K562 (cell line): Measurements from ENCODE around the gene EIF4E1B. TPM values are rescaled to one million over a fixed set of nuclear protein-coding genes. Genes with fewer than 3 reads are reported as not detected.

Source experiments
- ATAC-seq: fragments of 200-7000 bp; cut with Tn5 transposase; 3 replicates; pipeline ENCODE4 v1.9.1; 2020; ENCODE audit warnings: moderate library complexity
- BruUV-seq: library from RNA; stranded (reverse); fragments of 400-500 nt; replicated peaks from 2 replicates; lab custom pipeline; 2021; lab: Mats Ljungman, UMichigan
- CTCF ChIA-PET: fragments of 300-600 bp; formaldehyde crosslinking; extraction: SDS; loops from one replicate; lab custom pipeline; 2021; ENCODE audit warnings: low intra/inter-chr PET ratio; lab: Yijun Ruan, JAX
- POLR2A ChIA-PET: fragments of 300-600, 350-650 bp; sonication (Branson Sonifier 250); formaldehyde crosslinking; extraction: SDS; loops from one replicate; lab custom pipeline; 2021; ENCODE audit warnings: antibody characterized with exemption, inconsistent platforms; lab: Yijun Ruan, JAX
- DNase-seq, 4 experiments: peaks; one replicate each; pipeline versions ENCODE4 v3.0.0 to v3.0.0-alpha.2; 2011 to 2018; ENCODE audit warnings: low spot score in 3 of 4, mixed read lengths in 3 of 4; ENCODE audit errors: extremely low read depth in 1 of 4
- FAIRE-seq: peaks from 2 replicates; lab custom pipeline; 2011; peaks lifted over from hg19 to GRCh38; lab: Jason Lieb, UNC
- H2AFZ ChIP-seq: 2 replicates; pipeline ENCODE4 v1.6.0; 2011; ENCODE audit warnings: low read depth, low read length, control low read depth, inconsistent platforms
- H3K27ac ChIP-seq: fragments of 200-600 bp; 3 replicates; pipeline ENCODE4 v1.8.0; 2011; ENCODE audit warnings: low read depth, mild to moderate bottlenecking, control low read depth, inconsistent platforms, low read length, moderate library complexity, mixed read lengths; ENCODE audit errors: extremely low read depth
- H3K27me3 ChIP-seq, 2 experiments: fragments of 300-600 bp in 1 of 2; 2 replicates in 1 of 2; 3 replicates in 1 of 2; pipeline versions ENCODE4 v1.6.0 to v1.8.0; 2011; ENCODE audit warnings: inconsistent platforms in 2 of 2, low read length in 2 of 2, mild to moderate bottlenecking in 1 of 2, mixed read lengths in 1 of 2, moderate library complexity in 1 of 2; ENCODE audit not compliant: control insufficient read depth in 2 of 2, insufficient read depth in 2 of 2
- H3K36me3 ChIP-seq: fragments of 300-600 bp; 3 replicates; pipeline ENCODE4 v1.8.0; 2011; ENCODE audit warnings: mild to moderate bottlenecking, low read length, inconsistent platforms; ENCODE audit not compliant: control insufficient read depth, insufficient read depth
- H3K4me1 ChIP-seq, 2 experiments: fragments of 200-600 bp in 1 of 2; replicated peaks in 1 of 2; 2 replicates in 1 of 2; 3 replicates in 1 of 2; pipeline versions ENCODE4 v1.5.1 to v1.8.0; 2011; ENCODE audit warnings: inconsistent platforms in 2 of 2, low read length in 2 of 2, mild to moderate bottlenecking in 1 of 2, mixed read lengths in 1 of 2, moderate library complexity in 1 of 2; ENCODE audit not compliant: control insufficient read depth in 2 of 2, insufficient read depth in 2 of 2
- H3K4me2 ChIP-seq: 2 replicates; pipeline ENCODE4 v1.6.1; 2011; ENCODE audit warnings: low read length, control low read depth, inconsistent platforms, mixed read lengths; ENCODE audit not compliant: insufficient read depth
- H3K4me3 ChIP-seq: fragments of 200-600 bp; sonication (generic), shearing (Covaris generic); 2 replicates; pipeline ENCODE4 v1.5.1; 2016; ENCODE audit warnings: control low read depth, inconsistent platforms
- H3K79me2 ChIP-seq: fragments of 200-600 bp; 3 replicates; pipeline ENCODE4 v1.8.0; 2011; ENCODE audit warnings: low read length, inconsistent platforms; ENCODE audit not compliant: control insufficient read depth, insufficient read depth
- H3K9ac ChIP-seq, 2 experiments: 2 replicates each; pipeline versions ENCODE4 v1.6.0 to v1.6.1; 2011; ENCODE audit warnings: low read depth in 2 of 2, low read length in 2 of 2, control low read depth in 1 of 2, inconsistent platforms in 1 of 2, mild to moderate bottlenecking in 1 of 2, mixed read lengths in 1 of 2; ENCODE audit not compliant: insufficient read depth in 1 of 2
- H3K9me1 ChIP-seq: one replicate; pipeline ENCODE4 v1.6.0; 2011; ENCODE audit warnings: inconsistent platforms, mild to moderate bottlenecking, low read length, moderate library complexity; ENCODE audit not compliant: control insufficient read depth, insufficient read depth
- H3K9me3 ChIP-seq: replicated peaks from 2 replicates; pipeline ENCODE4 v1.5.1; 2011; ENCODE audit warnings: low read depth, low read length, inconsistent platforms; ENCODE audit not compliant: control insufficient read depth, insufficient read depth
- H4K20me1 ChIP-seq: replicated peaks from 2 replicates; pipeline ENCODE4 v1.6.1; 2011; ENCODE audit warnings: low read length, inconsistent platforms, mixed read lengths; ENCODE audit not compliant: control insufficient read depth, insufficient read depth
- ARNT ChIP-seq, 2 experiments: fragments of 450-650 bp; IDR thresholded peaks; 2 replicates each; pipeline ENCODE4 v1.6.1; 2016; ENCODE audit warnings: mild to moderate bottlenecking in 1 of 2
- CTCF ChIP-seq, 3 experiments: IDR thresholded peaks in 2 of 3; conservative IDR thresholded peaks in 1 of 3; 2 replicates each; pipeline ENCODE4 v1.5.1; 2011 to 2012; ENCODE audit warnings: low read length in 3 of 3, mild to moderate bottlenecking in 3 of 3, control low read depth in 2 of 3, improper control_type of control experiment in 1 of 3, inconsistent platforms in 1 of 3, low read depth in 1 of 3, mixed read lengths in 1 of 3, moderate library complexity in 1 of 3; ENCODE audit not compliant: insufficient read depth in 2 of 3
- DDX20 ChIP-seq: fragments of 450-650 bp; IDR thresholded peaks from 2 replicates; pipeline ENCODE4 v1.6.1; 2016; ENCODE audit warnings: missing genetic modification characterization, low read depth, mild to moderate bottlenecking, missing compliant biosample characterization, moderate library complexity
- HINFP ChIP-seq: fragments of 450-650 bp; conservative IDR thresholded peaks from 2 replicates; pipeline ENCODE4 v1.6.1; 2016; ENCODE audit warnings: missing genetic modification characterization, low read depth, mild to moderate bottlenecking, control low read depth, missing compliant biosample characterization
- KAT7 ChIP-seq: sonication (generic); formaldehyde crosslinking; IDR thresholded peaks from 2 replicates; pipeline ENCODE4 v1.8.0; 2022; ENCODE audit warnings: missing genetic modification reagents, mild to moderate bottlenecking, borderline replicate concordance
- NCOA4 ChIP-seq: fragments of 450-650 bp; IDR thresholded peaks from 2 replicates; pipeline ENCODE4 v1.6.1; 2018; ENCODE audit warnings: mild to moderate bottlenecking; ENCODE audit not compliant: partially characterized antibody
- RNF219 ChIP-seq: fragments of 250-450 bp; sonication (Bioruptor Pico); IDR thresholded peaks from 2 replicates; pipeline ENCODE4 v1.5.0; 2022; ENCODE audit warnings: mild to moderate bottlenecking
- SETDB1 ChIP-seq: IDR thresholded peaks from one replicate; pipeline ENCODE4 v1.6.1; 2012; ENCODE audit warnings: low read length, control low read depth, inconsistent platforms
- SMAD2 ChIP-seq: fragments of 150-350 bp; IDR thresholded peaks from 2 replicates; pipeline ENCODE4 v1.6.1; 2014; ENCODE audit warnings: low read depth, mild to moderate bottlenecking, low read length
- SMARCB1 ChIP-seq: IDR thresholded peaks from 2 replicates; pipeline ENCODE4 v1.6.1; 2011; ENCODE audit warnings: improper control_type of control experiment, low read depth; ENCODE audit not compliant: insufficient read length
- SMARCE1 ChIP-seq: fragments of 450-650 bp; IDR thresholded peaks from 2 replicates; pipeline ENCODE4 v1.7.1; 2016; ENCODE audit warnings: mild to moderate bottlenecking
- TAF7 ChIP-seq: fragments of 450-650 bp; IDR thresholded peaks from 2 replicates; pipeline ENCODE4 v1.6.1; 2016; ENCODE audit warnings: missing genetic modification characterization, missing compliant biosample characterization
- ZNF134 ChIP-seq: fragments of 250-450 bp; sonication (Bioruptor Pico); conservative IDR thresholded peaks from 2 replicates; pipeline ENCODE4 v1.4.0; 2020
- WGBS: fragments of 100-300 bp; shearing (Covaris generic); methylation state at CpG from one replicate; pipeline ENCODE4 v1.1.6; 2016; ENCODE audit warnings: low coverage, mixed read lengths; ENCODE audit not compliant: insufficient coverage; ENCODE audit errors: missing lambda C conversion rate; 5-methylcytosine and 5-hydroxymethylcytosine counted together
- in situ Hi-C: fragments of 300-500 bp; cut with MboI; formaldehyde crosslinking; loops from 4 replicates; pipeline ENCODE4 v1.15.0; 2018; ENCODE audit warnings: inconsistent platforms, mixed read lengths
- intact Hi-C: fragments of 100-400 bp; cut with micrococcal nuclease; formaldehyde crosslinking; loops from 2 replicates; pipeline ENCODE4 v1.14.2; 2022
- polyA plus RNA-seq, 8 experiments: library from polyadenylated mRNA; depleted of rRNA in 4 of 8; stranded (reverse) in 5 of 8; unstranded in 3 of 8; fragments of >200 nt; fragmentation: Nextera tagmentation in 2 of 8; fragmentation: Illumina TruSeq in 1 of 8; extraction: Ambion mirVana in 2 of 8; extraction: Trizol in 1 of 8; gene quantifications; 2 replicates each; pipeline versions ENCODE4 v1.2.1 to v1.2.3, GENCODE V29; 2011 to 2014; ENCODE audit warnings: inconsistent platforms in 1 of 8, missing spikeins in 1 of 8
- total RNA-seq, 7 experiments: library from RNA; depleted of rRNA in 6 of 7; stranded (reverse); fragments of >200 nt in 6 of 7; fragmentation: Illumina TruSeq in 2 of 7; extraction: Trizol in 2 of 7; gene quantifications; 2 replicates each; pipeline versions ENCODE4 v1.2.1 to v1.2.3, GENCODE V29; 2011 to 2021; ENCODE audit warnings: low replicate concordance in 1 of 7
- TF ChIP-seq, protein P1 (sequence below): sonication (generic); formaldehyde crosslinking; IDR thresholded peaks from 2 replicates; pipeline ENCODE4 v1.8.0; 2022; ENCODE audit warnings: mild to moderate bottlenecking, low read depth, missing genetic modification reagents

Gene EIF4E1B
- total and polyA plus RNA-seq, 9 of the 15 experiments (the other 6 are each of a cell fraction or from before 2014, with no cell fraction given), result not detected

- FAIRE-seq, result no peak
Observed at GRCh38 chr5:176627582-176627981, 2.9 kb upstream of the EIF4E1B start.

More at GRCh38 chr5:176627582-176627981, 2.9 kb upstream of the EIF4E1B start:
- no peaks in the 10 kb centered on the region for H3K9me1 ChIP-seq
- H3K27me3 ChIP-seq, result peaks cover 44 to 72% of the 10 kb centered on the region in 2 experiments
- intact Hi-C loops, result no loop called here
- no peak overlapping the region for H3K27ac ChIP-seq
- H3K79me2 ChIP-seq, result no peaks in the 10 kb centered on the region
- DNase-seq, result no peak
- no peak overlapping the region for H3K4me3 ChIP-seq
- H3K9me3 ChIP-seq, result no peaks in the 10 kb centered on the region
- no peak overlapping the region for H3K9ac ChIP-seq
- peaks cover 13% of the 10 kb centered on the region; the same call in 1 of the 2 replicates for H4K20me1 ChIP-seq
- POLR2A ChIA-PET, result interaction anchor here (0.6 kb wide), 1 partner anchor 209 kb away, joined by 4 read pairs; no protein-coding TSS in a partner anchor
- H2AFZ ChIP-seq, result no peak overlapping the region
- peaks cover 0 to 23% of the 10 kb centered on the region in 2 experiments; a peak in 2 of 5 replicates for H3K4me1 ChIP-seq
- WGBS, result 16% methylated on average over 4 of the region's 5 CpGs
- no peak for ATAC-seq
- in situ Hi-C loops, result no loop called here
- TF ChIP-seq HINFP (tag) (no peak), RNF219 (CRISPR knock-in tag) (no peak), SETDB1 (no peak), CTCF (IDR thresholded peaks at IDR 0.05 in 2 of 3, conservative IDR thresholded peaks at IDR 0.05 in 1 of 3; ENCODE audit: insufficient read depth in 2 of 3, low read depth in 1 of 3, low read length in 3 of 3) (no peak), SMARCB1 (no peak), NCOA4 (no peak), SMARCE1 (no peak), DDX20 (tag) (no peak), ARNT (IDR thresholded peaks at IDR 0.05) (no peak), KAT7 (CRISPR knock-in tag) (no peak), TAF7 (no peak), ZNF134 (CRISPR knock-in tag) (no peak), SMAD2 (no peak)
- TF ChIP-seq, protein P1, sequence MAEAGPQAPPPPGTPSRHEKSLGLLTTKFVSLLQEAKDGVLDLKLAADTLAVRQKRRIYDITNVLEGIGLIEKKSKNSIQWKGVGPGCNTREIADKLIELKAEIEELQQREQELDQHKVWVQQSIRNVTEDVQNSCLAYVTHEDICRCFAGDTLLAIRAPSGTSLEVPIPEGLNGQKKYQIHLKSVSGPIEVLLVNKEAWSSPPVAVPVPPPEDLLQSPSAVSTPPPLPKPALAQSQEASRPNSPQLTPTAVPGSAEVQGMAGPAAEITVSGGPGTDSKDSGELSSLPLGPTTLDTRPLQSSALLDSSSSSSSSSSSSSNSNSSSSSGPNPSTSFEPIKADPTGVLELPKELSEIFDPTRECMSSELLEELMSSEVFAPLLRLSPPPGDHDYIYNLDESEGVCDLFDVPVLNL (CRISPR knock-in tag), result no peak
- H3K4me2 ChIP-seq, result no peak overlapping the region
- CTCF ChIA-PET, result no interaction called here
- no TSS peak for BruUV-seq
- no peaks in the 10 kb centered on the region for H3K36me3 ChIP-seq
